Superior temporal gyrus (tissue), 1 donor: ENCODE data around the gene MIEF2.

Experiments
- DNase-seq: peaks from one replicate; pipeline ENCODE4 v3.0.0-alpha.2; 2016; ENCODE audit errors: extremely low spot score

The MIEF2 gene

GRCh38 chr17:18234853-18235380 lies 25.5 kb upstream of the MIEF2 start:
- no peak for DNase-seq

GRCh38 chr17:18235743-18236256 lies 24.7 kb upstream of the MIEF2 start:
- DNase-seq: no peak

DNA sequence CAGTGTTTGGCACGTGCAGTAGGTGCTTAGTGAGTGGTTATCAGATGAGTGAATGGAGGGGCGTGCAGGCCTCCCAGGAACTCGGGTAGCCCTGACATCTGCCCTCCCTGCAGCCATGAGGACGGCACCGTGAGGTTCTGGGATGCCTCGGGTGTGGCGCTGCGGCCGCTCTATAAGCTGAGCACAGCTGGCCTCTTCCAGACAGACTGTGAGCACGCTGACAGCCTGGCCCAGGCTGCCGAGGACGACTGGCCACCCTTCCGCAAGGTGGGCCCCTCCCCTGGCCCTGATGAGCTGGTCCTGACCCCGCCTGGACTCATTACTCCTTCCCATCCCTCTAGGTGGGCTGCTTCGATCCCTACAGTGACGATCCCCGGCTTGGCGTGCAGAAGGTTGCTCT lies 24.0 kb upstream of the MIEF2 start:
- no peak for DNase-seq

- no peak for DNase-seq
Observed at GRCh38 chr17:18237461-18237860, 23.0 kb upstream of the MIEF2 start.

DNA sequence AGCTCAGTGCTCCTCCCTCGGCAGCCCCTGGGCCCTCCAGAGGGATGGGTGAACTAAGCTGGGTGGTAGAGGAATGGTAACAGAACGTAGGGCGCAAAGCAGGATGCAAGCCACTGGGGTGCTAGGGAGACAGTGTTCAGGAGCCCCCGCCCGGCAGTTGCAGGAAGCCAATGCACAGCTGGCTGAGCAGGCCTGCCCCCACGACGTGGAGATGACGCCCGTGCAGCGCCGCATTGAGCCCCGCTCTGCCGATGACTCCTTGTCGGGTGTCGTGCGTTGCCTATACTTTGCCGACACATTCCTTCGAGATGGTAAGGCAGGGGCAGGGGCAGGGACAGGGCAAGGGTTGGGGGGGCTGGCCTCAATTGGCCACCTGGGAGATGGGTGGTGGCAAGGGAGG lies 22.2 kb upstream of the MIEF2 start:
- DNase-seq: no peak

GRCh38 chr17:18240449-18240848 lies 20.0 kb upstream of the MIEF2 start:
- DNase-seq: no peak

GRCh38 chr17:18241229-18241871 lies 19.1 kb upstream of the MIEF2 start:
- DNase-seq: no peak

DNA sequence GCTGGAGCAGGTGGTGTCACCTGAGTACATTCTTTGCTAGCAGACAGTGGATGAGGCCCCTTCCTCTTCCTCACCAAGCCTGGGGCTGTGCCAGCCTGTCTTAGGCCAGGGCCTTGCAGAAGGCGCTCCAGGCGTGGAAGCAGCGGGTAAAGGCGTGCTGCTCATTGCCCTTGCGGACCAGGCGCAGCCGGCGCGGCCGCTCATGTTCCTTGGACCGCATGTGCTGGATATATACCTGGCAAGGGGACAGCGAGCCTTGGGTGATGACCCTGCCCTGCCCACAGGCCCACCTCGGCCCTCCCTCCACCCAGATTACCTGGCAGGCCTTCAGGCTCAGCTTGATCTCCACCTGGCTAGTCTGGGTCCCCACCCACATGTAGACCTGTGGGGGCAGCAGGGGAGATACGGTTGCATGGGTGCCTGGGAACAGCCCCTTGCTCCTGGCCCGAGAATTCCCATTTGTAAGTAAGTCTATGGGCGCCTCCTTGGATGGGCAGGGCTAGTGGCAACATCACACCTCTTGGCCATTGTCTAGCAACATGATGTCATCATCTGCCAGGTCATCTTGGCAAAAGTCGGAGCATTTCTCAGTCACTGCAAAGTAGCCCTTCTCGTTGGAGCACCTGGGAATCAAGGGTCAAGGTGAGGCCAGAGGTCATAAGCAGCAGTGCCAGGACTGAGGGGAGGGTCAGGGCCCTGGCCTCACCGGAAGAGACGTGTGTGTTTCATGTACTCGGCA lies 15.3 kb upstream of the MIEF2 start:
- DNase-seq: no peak

GRCh38 chr17:18246109-18246725 lies 14.2 kb upstream of the MIEF2 start:
- no peak for DNase-seq

DNA sequence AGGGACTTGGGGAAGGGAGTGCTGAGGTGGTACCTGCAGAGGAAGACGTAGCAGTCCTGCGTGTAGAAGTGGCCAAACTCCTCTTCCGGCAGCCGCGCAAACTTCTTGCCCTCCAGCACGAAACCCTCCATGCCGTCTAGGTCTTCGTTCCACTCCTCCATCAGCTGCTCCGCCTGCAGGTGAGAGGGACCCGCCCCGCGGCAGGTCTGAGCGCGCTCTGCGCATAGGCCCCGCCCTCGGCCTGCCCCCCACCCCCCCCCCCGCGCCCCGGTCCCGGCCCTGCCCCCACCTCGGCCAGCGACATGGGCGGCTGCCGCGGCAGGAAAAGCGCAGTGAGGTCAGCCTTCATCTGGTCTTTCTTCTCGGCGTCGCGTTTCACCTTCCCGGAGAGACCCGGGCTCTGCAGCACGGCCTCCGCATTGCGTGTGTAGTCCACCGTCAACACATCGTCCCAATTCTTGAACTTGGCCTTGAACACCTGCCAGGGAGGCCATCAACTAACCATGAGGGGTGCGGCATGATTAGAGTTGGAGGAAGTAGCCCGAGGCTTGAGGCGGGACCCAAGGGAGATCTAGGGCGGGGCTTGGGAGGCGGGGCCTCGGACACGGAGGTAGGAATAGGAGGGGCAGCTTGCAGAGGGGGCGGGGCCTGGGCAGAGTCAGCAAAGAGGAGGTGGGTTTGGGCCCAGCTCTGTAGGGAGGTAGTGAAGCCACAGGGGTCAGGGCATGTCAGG lies 13.4 kb upstream of the MIEF2 start:
- DNase-seq: no peak

DNA sequence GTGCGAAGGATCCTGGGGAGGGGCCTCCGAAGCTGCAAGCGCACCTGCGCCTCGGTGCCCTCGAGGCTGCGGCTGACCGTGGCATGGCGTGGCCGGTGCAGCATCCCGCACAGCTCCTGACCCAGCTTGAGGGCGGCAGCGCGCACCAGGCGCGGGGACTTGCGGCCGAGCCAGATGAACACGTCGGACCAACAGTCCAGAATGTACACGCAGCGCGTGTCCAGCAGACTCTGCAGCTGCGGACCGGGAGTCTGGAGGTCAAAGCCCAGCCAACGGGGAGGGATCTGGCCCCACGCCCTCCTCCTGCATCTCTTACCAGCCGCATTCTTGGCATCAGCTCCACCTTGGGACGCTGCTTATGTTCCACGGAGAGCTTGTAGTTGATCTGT lies 12.9 kb upstream of the MIEF2 start:
- no peak for DNase-seq

DNA sequence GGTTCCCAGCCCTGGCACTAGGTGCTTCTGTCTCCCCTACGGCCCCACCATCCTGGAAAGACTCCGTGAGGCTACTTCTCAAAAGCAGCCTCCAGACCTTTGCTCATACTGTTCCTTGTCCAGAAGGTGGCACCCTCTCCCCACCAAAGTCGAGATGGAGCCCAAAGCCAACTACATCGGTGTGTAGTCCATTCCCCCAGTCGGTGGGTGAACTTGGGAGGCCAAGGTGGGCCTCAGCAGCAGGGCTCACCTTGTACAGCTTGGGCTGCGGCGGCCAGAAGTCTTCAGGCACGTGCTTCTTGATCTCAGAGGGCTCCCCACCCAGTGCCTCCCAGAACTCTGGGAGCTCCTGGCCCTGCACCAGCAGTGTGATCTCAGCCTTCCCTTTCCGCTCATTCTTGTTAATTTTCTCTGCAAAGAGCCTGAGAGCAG lies 12.1 kb upstream of the MIEF2 start:
- peak; percentile 86 for DNase-seq

DNA sequence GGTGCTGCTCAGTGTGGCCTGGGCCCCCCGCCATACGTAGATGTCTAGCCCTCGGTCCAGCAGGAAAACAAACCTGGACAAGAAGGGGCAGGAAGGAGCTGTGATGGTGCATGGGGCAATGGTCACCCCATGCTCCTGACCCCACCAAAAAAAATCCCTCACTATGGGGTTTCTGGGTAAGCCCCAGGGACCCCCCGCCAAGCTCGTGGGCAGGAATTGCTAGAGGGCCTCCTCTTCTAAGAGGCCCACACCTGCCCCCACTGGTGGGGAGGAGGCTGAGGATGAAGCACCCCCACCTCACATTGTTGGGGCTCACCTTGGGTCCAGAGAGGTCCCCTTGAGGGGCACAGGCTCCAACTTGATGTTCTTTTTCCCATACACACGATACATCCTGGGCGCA lies 11.7 kb upstream of the MIEF2 start:
- DNase-seq: no peak

DNA sequence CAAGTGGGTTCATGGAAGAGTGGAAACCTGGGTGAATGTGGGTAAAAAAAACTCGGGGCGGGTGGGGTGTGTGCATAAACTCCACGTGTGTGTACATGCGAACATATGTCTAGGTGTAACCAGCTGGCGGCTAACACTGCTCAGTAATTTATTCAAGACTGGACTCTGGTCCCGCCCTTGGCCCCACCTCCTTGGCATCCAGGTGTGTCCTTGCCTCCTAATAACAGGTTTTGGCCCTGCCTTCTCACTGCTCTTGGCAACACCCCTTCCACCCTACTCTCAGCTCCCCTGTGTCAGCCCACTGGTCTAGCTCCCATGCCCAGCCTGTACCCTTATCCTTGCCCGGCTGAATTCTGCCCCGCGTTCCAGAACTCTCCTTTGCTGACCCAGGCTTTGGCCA lies 10.2 kb upstream of the MIEF2 start:
- DNase-seq: no peak

DNA sequence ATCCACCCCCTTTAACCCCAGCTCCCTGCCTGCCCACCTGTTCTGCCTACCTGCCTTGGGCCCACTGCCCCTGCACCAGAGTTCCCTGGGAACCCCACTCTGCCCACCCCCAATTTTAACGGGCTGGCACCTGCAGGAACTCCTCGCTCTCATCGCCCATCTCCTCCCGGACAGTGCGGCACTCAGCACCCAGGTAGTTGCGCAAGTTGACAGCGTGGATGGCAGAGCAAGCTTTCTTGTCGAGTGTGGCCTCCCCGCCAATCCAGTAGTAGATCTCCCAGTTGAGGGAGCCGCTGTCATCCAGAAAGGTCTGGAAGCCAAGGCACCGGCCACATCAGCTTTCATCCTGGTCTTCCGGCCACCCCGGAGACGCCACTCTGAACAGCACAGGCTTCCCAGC lies 9.8 kb upstream of the MIEF2 start:
- DNase-seq: no peak

DNA sequence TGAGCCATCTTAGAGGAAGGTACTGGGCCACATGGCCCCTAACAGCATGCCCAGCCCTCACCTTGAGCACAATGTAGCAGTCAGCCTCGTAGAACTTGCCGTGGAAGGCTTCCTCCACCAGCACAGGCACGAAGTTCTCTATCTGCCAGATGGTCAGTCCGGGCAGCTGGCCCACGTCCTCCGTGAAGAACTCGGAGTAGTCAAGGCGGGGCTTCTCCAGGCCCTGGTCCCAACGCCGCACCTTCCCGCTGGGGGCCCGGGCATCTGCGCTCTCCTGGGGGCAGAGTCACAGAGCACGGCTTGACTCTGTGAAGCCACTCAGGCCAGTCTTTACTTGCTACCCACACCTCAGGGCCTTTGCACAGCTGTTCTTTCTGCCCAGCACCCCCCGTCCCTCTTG lies 9.3 kb upstream of the MIEF2 start:
- no peak for DNase-seq

GRCh38 chr17:18252160-18252559 lies 8.3 kb upstream of the MIEF2 start:
- no peak for DNase-seq

- no peak for DNase-seq
Observed at GRCh38 chr17:18253187-18253884, 7.1 kb upstream of the MIEF2 start.

DNA sequence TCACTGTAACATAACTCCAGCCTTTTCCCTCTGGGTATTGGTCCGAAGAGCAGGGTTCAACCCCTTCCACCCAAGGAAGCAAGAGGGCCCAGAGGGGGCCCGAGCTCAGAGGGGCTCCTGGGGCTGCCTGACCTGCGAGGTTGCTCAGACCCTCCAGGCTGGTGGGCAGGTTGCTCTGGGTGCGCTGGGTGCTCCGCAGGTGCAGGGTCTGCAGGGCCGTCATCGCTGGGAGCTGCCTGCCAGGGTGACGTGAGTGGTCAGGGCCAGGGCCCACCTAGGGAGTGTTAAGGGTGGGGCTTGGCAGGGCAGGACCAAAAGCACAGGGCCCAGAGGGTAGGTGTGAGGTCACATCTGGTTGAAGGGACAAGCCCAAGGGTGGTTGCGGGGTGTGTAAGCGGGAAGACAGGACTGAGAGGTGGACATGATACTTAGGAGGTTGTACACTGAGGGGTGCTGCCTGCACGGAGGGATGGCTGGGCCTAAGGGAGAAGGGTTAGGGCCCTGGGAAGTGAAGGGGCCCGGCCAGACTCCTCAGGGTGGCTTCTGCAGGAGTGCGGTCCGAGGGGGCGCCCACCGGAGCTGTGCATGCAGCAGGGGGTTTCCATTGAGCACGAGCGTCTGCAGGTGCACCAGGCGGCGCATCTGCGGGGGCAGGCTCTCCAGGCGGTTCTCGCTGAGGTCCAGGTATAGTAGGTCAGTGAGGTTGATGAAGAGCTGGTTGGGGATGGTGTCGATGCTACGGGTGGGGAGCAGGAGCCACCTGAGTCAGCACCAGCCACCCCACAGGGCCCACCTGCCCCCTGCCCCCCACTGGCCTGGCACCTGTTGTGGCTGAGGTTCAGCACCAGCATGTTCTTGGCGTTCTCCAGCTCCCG lies 6.3 kb upstream of the MIEF2 start:
- DNase-seq: no peak

DNA sequence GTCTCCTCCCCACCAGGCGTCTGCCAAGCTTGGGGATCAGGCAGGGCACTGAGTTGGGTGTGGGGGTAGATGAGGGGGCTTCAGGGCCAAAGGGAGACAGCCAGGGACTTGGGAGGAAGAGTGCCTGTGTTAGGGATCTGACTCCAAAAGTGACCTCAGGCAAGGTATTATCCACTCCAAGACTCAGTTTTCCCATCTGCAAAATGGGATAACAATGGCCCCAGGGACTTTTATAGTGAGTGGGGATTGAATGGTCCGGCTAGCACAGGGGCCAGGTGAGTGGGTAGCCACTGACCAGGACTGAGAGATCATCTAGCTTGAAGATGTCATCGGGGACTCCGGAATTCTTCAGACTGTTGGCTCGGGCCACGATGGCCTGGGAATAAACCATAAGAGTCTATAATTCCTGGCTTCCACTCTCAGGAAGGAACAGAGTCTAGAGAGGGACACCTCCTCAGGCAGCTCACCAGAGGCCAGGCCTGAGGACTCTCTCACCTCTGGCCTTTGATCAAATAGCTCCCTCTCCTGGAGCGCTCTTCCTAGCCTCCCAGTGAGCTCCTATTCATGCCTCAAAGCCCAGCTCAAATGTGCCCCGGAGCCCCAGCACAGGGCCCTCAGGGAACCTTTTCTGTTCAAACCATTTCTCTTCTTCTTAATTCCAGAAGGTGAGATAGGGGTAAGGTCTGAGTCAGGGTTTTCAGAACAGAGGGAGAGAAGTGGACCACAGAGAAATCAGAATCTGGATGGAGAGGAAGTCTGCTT lies 5.4 kb upstream of the MIEF2 start:
- DNase-seq: no peak
